IPS-15b (cell line): ENCODE measurements around the gene LMX1A.

ENCODE experiments used
- H3K27me3 ChIP-seq: one replicate; pipeline ENCODE4 v1.6.1; 2013; ENCODE audit warnings: low read length; ENCODE audit not compliant: control insufficient read depth, insufficient read depth
- H3K36me3 ChIP-seq: one replicate; pipeline ENCODE4 v1.6.1; 2013; ENCODE audit warnings: low read length; ENCODE audit not compliant: control insufficient read depth, insufficient read depth
- H3K4me1 ChIP-seq: one replicate; pipeline ENCODE4 v1.6.1; 2013; ENCODE audit warnings: mild to moderate bottlenecking, low read length; ENCODE audit not compliant: control insufficient read depth, insufficient read depth
- H3K4me3 ChIP-seq: one replicate; pipeline ENCODE4 v1.5.1; 2013; ENCODE audit warnings: low read depth, low read length
- H3K9ac ChIP-seq: one replicate; pipeline ENCODE4 v1.6.1; 2013; ENCODE audit warnings: low read depth, mild to moderate bottlenecking, low read length
- H3K9me3 ChIP-seq: one replicate; pipeline ENCODE4 v1.6.1; 2013; ENCODE audit warnings: mild to moderate bottlenecking, low read length; ENCODE audit not compliant: control insufficient read depth, insufficient read depth

LMX1A gene

DNA sequence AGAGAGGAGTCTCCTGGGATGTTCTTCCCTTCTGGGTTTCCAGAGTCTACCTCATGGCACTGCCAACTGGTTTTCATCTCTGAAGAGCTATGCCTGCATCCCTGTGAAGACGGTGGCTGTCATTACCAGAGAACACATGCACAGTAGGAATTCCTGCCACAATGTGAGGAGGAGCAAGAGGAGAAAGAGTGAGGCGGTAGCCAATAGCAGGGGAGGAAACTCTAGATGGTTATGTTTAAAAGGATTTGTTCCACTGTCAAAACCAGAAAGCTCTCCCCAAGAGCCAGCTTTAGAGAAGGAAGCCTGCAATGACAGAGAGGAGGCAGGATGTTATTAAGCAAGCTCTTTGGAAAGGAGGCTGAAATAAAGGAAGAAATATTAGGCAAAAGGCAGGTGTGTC is 12.3 kb downstream of the LMX1A start:
- H3K4me1 ChIP-seq, result peaks cover 2% of the 10 kb centered on the region
- no peak overlapping the region for H3K4me3 ChIP-seq
- H3K36me3 ChIP-seq, result no peaks in the 10 kb centered on the region
- H3K9ac ChIP-seq, result no peak overlapping the region
- no peaks in the 10 kb centered on the region for H3K9me3 ChIP-seq
- H3K27me3 ChIP-seq, result peaks cover 11% of the 10 kb centered on the region

DNA sequence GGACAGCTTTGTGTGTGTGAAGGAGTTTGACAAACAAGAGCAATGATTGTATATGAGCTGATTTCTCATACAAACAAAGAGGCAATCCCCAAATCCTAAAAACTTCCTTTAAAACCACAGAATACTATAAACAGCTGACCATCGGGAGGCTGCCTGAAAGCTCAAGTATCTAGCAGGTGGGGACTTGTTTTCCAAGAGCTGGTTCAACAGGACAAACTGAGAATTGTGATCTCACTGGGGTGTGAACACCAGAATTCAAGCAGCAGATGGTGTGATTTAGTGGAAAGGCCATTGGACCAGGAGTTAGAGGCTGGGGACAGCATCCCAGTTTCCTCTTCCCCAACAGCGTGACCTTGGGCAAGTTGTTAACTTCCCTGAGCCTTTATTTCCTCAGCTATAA is 13.9 kb downstream of the LMX1A start:
- no peak overlapping the region for H3K4me3 ChIP-seq
- no peak overlapping the region for H3K9ac ChIP-seq
- H3K36me3 ChIP-seq, result no peaks in the 10 kb centered on the region
- peaks cover 3% of the 10 kb centered on the region for H3K27me3 ChIP-seq
- H3K4me1 ChIP-seq, result peaks cover 2% of the 10 kb centered on the region
- no peaks in the 10 kb centered on the region for H3K9me3 ChIP-seq

DNA sequence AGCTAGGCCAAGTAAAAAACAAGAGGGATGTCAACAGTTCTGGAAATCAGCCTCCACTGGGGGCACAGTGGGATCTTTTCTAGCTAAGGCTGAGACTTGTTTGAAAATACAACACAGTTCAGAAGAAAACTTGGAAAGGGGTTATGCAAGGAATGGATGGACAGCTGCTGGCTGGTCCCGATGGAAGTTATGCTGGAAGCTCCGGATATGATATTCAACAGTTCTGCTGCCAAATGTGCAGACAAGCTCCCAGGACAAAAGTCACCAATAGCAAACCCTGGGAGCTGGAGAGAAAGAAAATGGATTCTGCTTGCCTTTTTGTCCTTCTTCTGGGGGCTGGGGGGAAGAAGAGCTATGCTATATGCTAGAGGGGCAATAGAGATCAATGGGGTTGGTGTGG is 14.3 kb downstream of the LMX1A start:
- Histone ChIP-seq H3K4me1 (peaks cover 2% of the 10 kb centered on the region), H3K36me3 (no peaks in the 10 kb centered on the region), H3K4me3 (no peak overlapping the region), H3K9me3 (no peaks in the 10 kb centered on the region), H3K27me3 (peaks cover 3% of the 10 kb centered on the region), H3K9ac (no peak overlapping the region)

DNA sequence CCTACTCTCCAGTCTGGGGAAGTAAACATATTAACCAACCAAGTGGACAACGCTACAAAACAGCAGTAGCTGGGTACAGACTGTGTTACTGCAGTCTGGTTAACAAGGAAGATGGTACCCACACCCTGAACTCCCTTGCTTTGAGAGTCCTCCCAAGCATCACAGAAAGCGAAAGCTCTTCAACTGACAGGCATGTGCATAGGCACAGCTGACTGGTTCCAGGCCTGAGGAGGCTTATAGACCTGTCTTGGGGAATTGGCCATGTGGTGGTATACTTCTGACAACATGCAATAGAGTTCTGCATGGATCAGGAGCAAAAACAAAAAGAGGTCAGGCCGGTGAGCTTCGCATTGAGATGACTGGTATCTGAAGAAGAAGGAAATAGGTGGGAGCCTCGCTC is 17.4 kb downstream of the LMX1A start:
- no peaks in the 10 kb centered on the region for H3K9me3 ChIP-seq
- no peaks in the 10 kb centered on the region for H3K36me3 ChIP-seq
- H3K4me1 ChIP-seq, result no peaks in the 10 kb centered on the region
- H3K9ac ChIP-seq, result no peak overlapping the region
- H3K4me3 ChIP-seq, result no peak overlapping the region
- no peaks in the 10 kb centered on the region for H3K27me3 ChIP-seq

DNA sequence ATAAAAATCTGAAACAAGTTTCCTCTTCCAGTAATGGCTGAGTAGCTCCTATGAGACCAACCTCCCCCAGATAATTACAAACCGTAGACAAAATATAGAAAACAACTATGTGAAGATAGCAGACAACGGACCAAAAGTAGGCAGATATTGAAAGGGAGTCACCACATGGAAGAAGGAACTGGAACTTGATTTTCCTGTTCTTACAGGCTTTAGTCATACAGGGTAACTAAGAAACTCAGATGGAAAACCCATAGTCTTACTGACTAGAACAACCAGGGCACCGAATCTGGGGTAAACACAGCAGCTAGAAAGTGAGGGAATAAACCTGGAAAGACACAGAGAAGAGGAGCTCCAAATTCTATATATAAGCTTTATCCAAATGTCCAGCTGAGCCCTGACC is 26.0 kb downstream of the LMX1A start:
- Histone ChIP-seq H3K4me1 (no peaks in the 10 kb centered on the region), H3K4me3 (no peak overlapping the region), H3K27me3 (peaks cover 2% of the 10 kb centered on the region), H3K9ac (no peak overlapping the region), H3K36me3 (no peaks in the 10 kb centered on the region), H3K9me3 (no peaks in the 10 kb centered on the region)

DNA sequence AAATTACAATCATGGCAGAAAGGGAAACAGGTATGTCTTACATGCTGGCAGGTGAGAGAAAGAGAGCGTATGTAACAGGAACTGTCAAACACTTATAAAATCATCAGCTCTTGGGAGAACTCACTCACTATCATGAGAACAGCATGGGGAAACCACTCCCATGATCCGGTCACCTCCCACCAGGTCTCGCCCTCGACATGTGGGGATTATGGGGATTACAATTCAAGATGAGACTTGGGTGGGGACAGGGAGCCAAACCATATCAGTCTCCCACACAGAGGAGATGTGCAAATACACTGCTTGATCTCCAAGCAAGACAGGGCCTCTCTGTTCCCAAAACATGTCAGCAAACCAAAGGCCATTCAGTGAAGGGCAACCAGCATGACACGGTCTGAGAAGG is 27.4 kb downstream of the LMX1A start:
- H3K36me3 ChIP-seq, result no peaks in the 10 kb centered on the region
- H3K4me1 ChIP-seq, result no peaks in the 10 kb centered on the region
- no peaks in the 10 kb centered on the region for H3K9me3 ChIP-seq
- H3K4me3 ChIP-seq, result no peak overlapping the region
- peaks cover 2% of the 10 kb centered on the region for H3K27me3 ChIP-seq
- H3K9ac ChIP-seq, result no peak overlapping the region

DNA sequence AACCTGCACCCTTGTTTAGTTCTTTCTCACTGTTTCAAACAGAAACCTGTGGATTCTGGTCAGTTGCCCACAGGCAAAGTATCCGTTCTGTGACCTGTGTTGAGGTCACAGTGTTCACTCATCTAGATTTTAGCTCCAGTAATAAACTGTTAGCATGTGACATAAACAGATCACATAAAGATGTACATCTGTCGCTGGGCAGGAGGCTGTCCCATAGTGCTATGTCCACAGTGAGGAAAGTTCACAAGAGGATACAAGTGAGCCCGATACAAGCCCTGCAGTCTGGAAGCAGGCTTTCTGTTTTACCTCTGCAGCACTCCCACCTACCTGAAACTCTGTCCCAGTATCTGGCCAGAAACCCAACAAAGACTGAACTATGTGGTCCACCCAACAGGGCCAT is 28.4 kb downstream of the LMX1A start:
- Histone ChIP-seq H3K36me3 (no peaks in the 10 kb centered on the region), H3K9me3 (no peaks in the 10 kb centered on the region), H3K4me3 (no peak overlapping the region), H3K4me1 (no peaks in the 10 kb centered on the region), H3K27me3 (peaks cover 2% of the 10 kb centered on the region), H3K9ac (no peak overlapping the region)

DNA sequence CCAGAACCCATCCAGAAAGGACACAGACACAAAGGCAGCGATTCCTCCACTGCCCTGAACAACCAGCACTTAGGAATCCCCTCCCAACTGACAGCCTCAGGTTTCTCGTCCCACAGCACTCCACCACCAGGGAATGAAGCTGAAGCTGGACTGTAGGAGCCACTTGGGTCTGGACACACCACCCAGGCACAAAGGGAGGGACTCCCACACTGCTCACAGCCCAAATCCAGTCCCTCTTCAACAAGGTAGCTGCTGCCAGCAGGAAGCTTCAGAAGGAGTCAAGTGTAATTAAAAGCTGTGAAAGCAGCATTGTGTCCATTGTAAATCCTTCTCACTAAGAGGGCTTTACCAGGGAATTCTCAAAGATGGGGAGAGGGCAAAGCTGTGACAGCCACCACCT is 29.0 kb downstream of the LMX1A start:
- Histone ChIP-seq H3K9me3 (no peaks in the 10 kb centered on the region), H3K4me3 (no peak overlapping the region), H3K9ac (no peak overlapping the region), H3K36me3 (no peaks in the 10 kb centered on the region), H3K4me1 (no peaks in the 10 kb centered on the region), H3K27me3 (peaks cover 2% of the 10 kb centered on the region)

DNA sequence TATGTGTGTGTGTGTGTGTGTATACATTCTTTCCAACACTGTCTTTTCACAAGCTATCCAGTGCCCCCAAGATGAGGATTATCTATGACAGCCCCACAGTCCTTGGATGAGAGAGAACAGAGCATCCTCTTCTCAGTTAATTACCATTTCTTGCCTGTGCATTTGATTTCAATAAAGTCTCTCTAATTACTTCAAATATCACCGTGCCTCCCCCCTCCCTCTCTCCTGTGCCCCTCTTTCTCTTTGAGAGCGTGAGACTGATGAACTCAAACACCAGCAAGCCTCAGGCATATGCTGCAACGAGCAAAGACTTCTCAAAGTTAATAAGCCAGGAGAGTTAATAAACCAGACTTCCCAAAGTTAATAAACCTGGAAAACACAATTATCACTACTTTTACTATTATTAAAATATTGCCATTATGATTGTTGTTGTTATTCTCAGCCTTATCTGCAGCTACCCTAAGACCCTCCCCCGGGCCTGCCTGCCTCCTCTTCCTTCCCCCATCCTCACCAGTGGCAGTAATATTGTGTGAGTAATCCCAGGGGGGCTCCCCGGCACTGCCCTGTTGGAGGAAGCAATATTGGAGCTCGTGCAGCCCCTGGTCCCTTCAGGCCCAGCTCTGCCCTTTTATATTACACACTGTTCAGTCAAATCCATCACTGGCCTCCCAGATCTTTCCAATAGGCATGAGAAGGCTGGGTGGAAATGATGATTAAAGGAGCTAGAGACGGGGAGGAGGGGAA is 30.9 kb downstream of the LMX1A start:
- Histone ChIP-seq H3K9ac (no peak overlapping the region), H3K4me1 (no peaks in the 10 kb centered on the region), H3K36me3 (no peaks in the 10 kb centered on the region), H3K27me3 (peaks cover 2% of the 10 kb centered on the region), H3K4me3 (no peak overlapping the region), H3K9me3 (no peaks in the 10 kb centered on the region)

DNA sequence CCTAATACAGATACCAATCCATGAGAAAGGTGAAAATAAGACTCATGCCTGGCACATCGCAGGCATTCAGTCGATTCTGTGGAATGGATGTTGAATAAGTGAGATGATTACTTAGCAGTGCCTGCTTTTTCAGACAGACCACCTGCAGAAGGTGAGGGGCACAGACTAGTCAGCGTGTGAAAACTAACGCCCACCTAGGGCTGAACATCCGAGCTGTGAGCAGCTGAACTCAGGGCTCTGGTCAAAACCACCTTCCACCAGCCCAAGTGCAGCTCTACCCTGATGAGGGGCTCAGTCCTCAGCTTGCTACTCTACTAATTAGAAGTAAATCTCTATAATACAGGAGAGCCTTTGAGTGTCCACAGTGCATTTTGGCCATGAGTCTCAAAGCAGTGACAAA is 32.5 kb downstream of the LMX1A start:
- no peaks in the 10 kb centered on the region for H3K36me3 ChIP-seq

DNA sequence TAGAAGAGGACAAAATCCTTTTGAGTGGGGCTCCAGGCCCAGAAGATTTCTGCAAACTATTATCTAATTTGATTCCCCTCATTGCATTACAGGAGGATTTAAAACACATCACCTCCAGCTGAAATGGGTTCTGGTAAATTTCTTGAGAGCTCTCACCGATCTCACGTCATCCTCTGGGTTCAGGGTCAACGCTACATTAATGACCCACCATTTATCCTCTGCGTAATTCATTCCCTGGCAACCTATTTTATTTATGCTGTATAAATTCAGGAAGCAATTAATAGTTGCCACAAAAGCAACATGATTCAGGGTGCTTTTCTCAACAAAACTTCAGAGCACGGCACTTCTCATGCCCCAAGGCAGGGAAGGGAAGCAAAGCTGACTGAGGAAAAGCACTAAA is 38.9 kb downstream of the LMX1A start:
- Histone ChIP-seq H3K4me3 (no peak overlapping the region), H3K9me3 (peaks cover 1% of the 10 kb centered on the region), H3K4me1 (no peaks in the 10 kb centered on the region), H3K9ac (no peak overlapping the region), H3K27me3 (no peaks in the 10 kb centered on the region), H3K36me3 (no peaks in the 10 kb centered on the region)

More for the DNA sequence above, 32.5 kb downstream of the LMX1A start:
- no peak overlapping the region for H3K9ac ChIP-seq
- H3K9me3 ChIP-seq, result no peaks in the 10 kb centered on the region
- no peaks in the 10 kb centered on the region for H3K4me1 ChIP-seq
- H3K27me3 ChIP-seq, result peaks cover 2% of the 10 kb centered on the region
- no peak overlapping the region for H3K4me3 ChIP-seq

DNA sequence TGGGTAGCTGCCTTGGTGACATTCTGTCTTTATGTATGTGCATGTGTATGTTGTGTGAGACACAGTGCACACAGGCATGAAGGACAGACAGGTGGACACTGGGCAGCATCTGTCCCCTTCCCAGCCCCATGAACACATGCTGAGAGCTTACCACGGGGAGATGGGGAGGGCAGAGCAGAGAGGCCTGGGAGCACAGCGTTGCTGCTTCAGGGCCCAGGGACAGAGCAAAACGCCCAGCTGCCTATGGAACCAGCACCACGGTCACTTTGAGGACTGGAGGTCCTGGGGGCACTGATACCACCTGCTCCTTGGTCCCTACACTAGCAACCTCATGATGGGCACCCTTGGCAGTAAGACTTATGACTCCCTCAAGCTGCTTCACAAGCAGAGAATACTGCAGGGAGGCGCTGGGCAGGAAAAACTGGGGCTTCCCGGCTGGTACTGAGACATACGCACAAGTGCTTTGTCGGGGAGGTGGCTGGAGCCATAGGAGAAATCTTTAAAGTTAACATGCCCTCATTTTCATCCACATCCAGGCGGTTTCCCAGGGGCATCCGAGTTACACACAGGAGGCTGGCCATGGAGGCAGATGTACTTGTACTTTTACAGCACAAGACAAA is 40.3 kb downstream of the LMX1A start:
- Histone ChIP-seq H3K4me1 (no peaks in the 10 kb centered on the region), H3K27me3 (no peaks in the 10 kb centered on the region)

More for the DNA sequence above, 40.3 kb downstream of the LMX1A start:
- Histone ChIP-seq H3K4me3 (no peak overlapping the region), H3K9ac (no peak overlapping the region), H3K9me3 (peaks cover 4% of the 10 kb centered on the region), H3K36me3 (no peaks in the 10 kb centered on the region)
